H1 (cell line): ENCODE measurements around the gene WRAP73. TPM values are rescaled to one million over a fixed set of nuclear protein-coding genes. Genes with fewer than 3 reads are reported as not detected.

ENCODE experiments used
- polyA plus RNA-seq, 7 experiments: library from polyadenylated mRNA; depleted of rRNA in 3 of 7; stranded (reverse) in 5 of 7; unstranded in 2 of 7; fragments of >200 nt in 5 of 7; fragments of 200-250 nt in 2 of 7; gene quantifications; 1 replicate in 5 of 7; 2 replicates in 1 of 7; 4 replicates in 1 of 7; pipeline versions ENCODE4 v1.2.1 to v1.2.3, GENCODE V29; 2011 to 2013; ENCODE audit warnings: missing spikeins in 2 of 7, mixed read lengths in 2 of 7
- total RNA-seq: library from RNA; stranded (reverse); fragmentation: NEBNext Ultra II Directional; extraction: Animal tissue kit (Norgen Biotek cat#: 25700); gene quantifications from 2 replicates; pipeline ENCODE4 v1.2.1, GENCODE V29; 2021
- TF ChIP-seq, protein P1 (sequence below): fragments of 300-600 bp; sonication (generic); IDR thresholded peaks from 2 replicates; pipeline ENCODE4 v1.7.1; 2012; ENCODE audit warnings: low read length, moderate library complexity, mild to moderate bottlenecking, inconsistent platforms; ENCODE audit not compliant: insufficient replicate concordance
- TF ChIP-seq, protein P2 (sequence below), 3 experiments: IDR thresholded peaks; 1 replicate in 2 of 3; 2 replicates in 1 of 3; pipeline versions ENCODE4 v1.5.1 to v1.6.1; 2011; ENCODE audit warnings: low read length in 3 of 3, mild to moderate bottlenecking in 3 of 3, inconsistent platforms in 2 of 3, low read depth in 1 of 3, moderate library complexity in 1 of 3; ENCODE audit not compliant: insufficient read depth in 1 of 3; ENCODE audit errors: control extremely low read depth in 1 of 3

The WRAP73 gene
- total and polyA plus RNA-seq, 2 of the 8 experiments (the other 6 are each of a cell fraction or from before 2014, with no cell fraction given) = 30.3 to 50.7 TPM

DNA sequence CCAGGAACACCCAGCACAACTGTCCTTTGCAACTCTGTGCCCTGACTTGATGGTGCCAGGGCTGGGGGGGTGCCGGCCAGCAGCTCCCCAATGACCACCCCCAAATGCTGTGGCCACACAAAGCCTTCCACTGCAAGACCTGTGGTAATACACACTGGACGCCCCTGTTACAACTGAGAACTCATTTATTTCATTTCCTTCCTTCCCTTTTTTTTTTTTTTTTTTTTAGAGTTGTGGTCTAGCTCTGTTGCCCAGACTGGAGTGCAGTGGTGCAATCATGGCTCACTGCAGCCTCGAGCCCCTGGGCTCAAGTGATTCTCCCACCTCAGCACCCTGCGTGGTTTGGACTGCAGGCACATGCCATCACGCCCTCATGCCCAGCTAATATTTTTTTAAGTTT lies 27.6 kb upstream of the WRAP73 start (continued):
- TF ChIP-seq, protein P1, sequence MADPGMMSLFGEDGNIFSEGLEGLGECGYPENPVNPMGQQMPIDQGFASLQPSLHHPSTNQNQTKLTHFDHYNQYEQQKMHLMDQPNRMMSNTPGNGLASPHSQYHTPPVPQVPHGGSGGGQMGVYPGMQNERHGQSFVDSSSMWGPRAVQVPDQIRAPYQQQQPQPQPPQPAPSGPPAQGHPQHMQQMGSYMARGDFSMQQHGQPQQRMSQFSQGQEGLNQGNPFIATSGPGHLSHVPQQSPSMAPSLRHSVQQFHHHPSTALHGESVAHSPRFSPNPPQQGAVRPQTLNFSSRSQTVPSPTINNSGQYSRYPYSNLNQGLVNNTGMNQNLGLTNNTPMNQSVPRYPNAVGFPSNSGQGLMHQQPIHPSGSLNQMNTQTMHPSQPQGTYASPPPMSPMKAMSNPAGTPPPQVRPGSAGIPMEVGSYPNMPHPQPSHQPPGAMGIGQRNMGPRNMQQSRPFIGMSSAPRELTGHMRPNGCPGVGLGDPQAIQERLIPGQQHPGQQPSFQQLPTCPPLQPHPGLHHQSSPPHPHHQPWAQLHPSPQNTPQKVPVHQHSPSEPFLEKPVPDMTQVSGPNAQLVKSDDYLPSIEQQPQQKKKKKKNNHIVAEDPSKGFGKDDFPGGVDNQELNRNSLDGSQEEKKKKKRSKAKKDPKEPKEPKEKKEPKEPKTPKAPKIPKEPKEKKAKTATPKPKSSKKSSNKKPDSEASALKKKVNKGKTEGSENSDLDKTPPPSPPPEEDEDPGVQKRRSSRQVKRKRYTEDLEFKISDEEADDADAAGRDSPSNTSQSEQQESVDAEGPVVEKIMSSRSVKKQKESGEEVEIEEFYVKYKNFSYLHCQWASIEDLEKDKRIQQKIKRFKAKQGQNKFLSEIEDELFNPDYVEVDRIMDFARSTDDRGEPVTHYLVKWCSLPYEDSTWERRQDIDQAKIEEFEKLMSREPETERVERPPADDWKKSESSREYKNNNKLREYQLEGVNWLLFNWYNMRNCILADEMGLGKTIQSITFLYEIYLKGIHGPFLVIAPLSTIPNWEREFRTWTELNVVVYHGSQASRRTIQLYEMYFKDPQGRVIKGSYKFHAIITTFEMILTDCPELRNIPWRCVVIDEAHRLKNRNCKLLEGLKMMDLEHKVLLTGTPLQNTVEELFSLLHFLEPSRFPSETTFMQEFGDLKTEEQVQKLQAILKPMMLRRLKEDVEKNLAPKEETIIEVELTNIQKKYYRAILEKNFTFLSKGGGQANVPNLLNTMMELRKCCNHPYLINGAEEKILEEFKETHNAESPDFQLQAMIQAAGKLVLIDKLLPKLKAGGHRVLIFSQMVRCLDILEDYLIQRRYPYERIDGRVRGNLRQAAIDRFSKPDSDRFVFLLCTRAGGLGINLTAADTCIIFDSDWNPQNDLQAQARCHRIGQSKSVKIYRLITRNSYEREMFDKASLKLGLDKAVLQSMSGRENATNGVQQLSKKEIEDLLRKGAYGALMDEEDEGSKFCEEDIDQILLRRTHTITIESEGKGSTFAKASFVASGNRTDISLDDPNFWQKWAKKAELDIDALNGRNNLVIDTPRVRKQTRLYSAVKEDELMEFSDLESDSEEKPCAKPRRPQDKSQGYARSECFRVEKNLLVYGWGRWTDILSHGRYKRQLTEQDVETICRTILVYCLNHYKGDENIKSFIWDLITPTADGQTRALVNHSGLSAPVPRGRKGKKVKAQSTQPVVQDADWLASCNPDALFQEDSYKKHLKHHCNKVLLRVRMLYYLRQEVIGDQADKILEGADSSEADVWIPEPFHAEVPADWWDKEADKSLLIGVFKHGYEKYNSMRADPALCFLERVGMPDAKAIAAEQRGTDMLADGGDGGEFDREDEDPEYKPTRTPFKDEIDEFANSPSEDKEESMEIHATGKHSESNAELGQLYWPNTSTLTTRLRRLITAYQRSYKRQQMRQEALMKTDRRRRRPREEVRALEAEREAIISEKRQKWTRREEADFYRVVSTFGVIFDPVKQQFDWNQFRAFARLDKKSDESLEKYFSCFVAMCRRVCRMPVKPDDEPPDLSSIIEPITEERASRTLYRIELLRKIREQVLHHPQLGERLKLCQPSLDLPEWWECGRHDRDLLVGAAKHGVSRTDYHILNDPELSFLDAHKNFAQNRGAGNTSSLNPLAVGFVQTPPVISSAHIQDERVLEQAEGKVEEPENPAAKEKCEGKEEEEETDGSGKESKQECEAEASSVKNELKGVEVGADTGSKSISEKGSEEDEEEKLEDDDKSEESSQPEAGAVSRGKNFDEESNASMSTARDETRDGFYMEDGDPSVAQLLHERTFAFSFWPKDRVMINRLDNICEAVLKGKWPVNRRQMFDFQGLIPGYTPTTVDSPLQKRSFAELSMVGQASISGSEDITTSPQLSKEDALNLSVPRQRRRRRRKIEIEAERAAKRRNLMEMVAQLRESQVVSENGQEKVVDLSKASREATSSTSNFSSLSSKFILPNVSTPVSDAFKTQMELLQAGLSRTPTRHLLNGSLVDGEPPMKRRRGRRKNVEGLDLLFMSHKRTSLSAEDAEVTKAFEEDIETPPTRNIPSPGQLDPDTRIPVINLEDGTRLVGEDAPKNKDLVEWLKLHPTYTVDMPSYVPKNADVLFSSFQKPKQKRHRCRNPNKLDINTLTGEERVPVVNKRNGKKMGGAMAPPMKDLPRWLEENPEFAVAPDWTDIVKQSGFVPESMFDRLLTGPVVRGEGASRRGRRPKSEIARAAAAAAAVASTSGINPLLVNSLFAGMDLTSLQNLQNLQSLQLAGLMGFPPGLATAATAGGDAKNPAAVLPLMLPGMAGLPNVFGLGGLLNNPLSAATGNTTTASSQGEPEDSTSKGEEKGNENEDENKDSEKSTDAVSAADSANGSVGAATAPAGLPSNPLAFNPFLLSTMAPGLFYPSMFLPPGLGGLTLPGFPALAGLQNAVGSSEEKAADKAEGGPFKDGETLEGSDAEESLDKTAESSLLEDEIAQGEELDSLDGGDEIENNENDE = no peak
- TF ChIP-seq, protein P2, sequence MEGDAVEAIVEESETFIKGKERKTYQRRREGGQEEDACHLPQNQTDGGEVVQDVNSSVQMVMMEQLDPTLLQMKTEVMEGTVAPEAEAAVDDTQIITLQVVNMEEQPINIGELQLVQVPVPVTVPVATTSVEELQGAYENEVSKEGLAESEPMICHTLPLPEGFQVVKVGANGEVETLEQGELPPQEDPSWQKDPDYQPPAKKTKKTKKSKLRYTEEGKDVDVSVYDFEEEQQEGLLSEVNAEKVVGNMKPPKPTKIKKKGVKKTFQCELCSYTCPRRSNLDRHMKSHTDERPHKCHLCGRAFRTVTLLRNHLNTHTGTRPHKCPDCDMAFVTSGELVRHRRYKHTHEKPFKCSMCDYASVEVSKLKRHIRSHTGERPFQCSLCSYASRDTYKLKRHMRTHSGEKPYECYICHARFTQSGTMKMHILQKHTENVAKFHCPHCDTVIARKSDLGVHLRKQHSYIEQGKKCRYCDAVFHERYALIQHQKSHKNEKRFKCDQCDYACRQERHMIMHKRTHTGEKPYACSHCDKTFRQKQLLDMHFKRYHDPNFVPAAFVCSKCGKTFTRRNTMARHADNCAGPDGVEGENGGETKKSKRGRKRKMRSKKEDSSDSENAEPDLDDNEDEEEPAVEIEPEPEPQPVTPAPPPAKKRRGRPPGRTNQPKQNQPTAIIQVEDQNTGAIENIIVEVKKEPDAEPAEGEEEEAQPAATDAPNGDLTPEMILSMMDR (IDR thresholded peaks at IDR 0.05; ENCODE audit: control extremely low read depth in 1 of 3, insufficient read depth in 1 of 3, low read depth in 1 of 3, low read length in 3 of 3) = no peak
- TF ChIP-seq, all 59 proteins: peak for 0
